HG03039 (cell line): ENCODE data around the gene NEURL1B.

Experiments
- ATAC-seq: cut with Tn5 transposase; IDR thresholded peaks from one replicate; pipeline ENCODE4 v1.9.1; 2021; ENCODE audit warnings: mild to moderate bottlenecking, moderate library complexity; ENCODE audit not compliant: unreplicated experiment

The NEURL1B gene

GRCh38 chr5:172712610-172713009, 71.5 kb downstream of the NEURL1B start:
- no peak for ATAC-seq

GRCh38 chr5:172713113-172713808, 72.2 kb downstream of the NEURL1B start:
- ATAC-seq, result no peak

- no peak for ATAC-seq
Measured at GRCh38 chr5:172713809-172714490, 72.9 kb downstream of the NEURL1B start.

- ATAC-seq, result peak; percentile 63
Measured at GRCh38 chr5:172714491-172715420, 73.7 kb downstream of the NEURL1B start.

- ATAC-seq, result no peak
Measured at GRCh38 chr5:172715421-172715780, 74.3 kb downstream of the NEURL1B start.

DNA sequence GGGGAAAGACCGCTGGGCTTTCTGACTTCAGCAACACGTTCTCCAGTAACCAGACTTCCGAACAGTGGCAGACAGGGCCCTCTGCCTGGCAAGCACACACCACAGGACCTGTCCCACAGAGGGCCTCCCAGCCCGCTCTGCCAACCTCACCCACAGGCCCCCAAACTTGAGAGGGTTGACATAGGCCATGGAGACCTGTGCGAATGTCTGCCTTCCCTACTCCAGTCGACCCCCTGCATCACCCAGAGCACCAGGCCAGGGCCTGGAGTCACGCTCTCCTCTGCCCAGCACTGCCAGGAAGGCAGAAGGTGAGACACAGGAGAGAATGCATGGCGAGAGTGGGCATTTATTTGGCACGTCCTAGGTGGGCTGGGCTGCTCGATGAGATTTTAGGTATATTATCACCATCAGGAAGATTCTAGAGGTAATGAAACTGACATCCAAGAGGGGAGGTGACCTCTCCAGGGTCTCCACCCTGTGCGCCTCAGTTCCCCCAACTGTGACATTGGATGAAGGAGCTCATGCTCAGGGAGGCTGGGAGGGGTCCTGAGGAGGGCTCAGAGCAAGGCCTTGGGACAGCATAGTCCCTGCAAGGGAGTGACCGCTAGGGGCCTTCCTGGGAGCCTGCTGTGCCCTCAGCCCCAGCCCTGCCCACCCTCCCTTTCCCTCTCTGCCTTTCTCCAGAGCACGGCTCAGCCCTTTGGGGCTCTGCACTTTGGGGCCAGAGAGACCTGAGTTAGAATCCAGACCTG, 75.0 kb downstream of the NEURL1B start:
- no peak for ATAC-seq

- no peak for ATAC-seq
Measured at GRCh38 chr5:172716796-172717313, 75.8 kb downstream of the NEURL1B start.

GRCh38 chr5:172717481-172718195, 76.6 kb downstream of the NEURL1B start:
- no peak for ATAC-seq

GRCh38 chr5:172718527-172719114, 77.6 kb downstream of the NEURL1B start:
- ATAC-seq, result no peak

DNA sequence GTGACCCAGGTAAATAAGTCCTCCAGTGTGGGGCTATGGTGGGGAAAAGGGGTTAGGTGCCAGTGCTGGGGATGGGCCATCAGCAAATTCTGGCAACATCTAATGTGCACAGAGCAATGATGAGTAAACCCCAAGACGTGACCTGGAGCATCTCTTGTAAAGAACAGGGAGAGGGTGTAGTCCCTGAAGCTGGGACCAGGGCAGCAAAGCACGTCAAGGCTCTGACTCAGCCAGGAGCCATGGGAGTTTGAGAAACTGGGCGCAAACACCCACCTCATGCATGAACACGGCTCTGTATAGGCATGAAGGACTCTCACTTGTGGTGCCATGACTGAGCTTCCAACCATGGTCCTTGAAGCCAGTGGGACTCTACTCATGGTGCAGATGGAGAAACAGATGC, 78.1 kb downstream of the NEURL1B start:
- no peak for ATAC-seq

- no peak for ATAC-seq
Measured at GRCh38 chr5:172720655-172721054, 79.6 kb downstream of the NEURL1B start.

DNA sequence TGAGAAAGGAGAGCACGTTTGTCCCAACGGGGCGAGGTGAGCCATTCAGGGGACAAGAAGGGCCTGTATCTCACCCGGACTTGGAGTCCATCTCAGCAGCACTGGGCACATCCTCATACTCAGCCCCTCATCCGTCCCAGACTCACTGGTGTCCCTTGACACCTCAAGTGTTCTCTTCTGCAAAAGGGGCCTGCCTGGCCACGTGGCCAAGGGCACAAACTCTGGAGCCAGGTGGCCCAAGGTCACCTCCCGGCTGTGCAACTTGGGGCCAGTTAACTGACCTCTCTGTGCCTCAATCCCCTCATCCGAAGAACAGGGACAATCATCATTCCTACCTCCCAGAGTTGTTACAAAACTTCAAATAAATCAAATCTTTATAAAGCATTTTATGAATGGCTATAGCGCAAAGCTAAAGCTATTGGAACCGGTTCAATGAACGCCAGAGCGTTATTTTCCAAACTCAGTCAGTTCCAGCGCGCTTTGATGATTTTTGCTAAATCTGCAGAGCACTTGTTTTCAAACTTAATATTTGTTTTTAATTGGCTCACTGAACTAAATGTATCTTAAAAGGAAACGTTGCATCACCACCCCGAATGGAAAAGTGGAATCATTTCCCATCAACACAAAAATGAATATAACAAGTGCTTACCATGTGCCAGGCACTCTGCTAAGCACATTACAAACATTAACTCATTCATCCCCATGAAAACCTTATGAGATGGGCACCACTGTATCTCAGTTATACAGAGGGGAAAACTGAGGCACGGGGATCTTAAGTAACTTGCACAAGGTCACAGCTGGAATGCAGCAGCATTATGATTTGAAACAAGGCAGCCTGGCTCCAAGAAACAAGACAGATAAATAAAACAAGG, 80.6 kb downstream of the NEURL1B start:
- ATAC-seq, result no peak

- no peak for ATAC-seq
Measured at GRCh38 chr5:172722327-172722815, 81.3 kb downstream of the NEURL1B start.

DNA sequence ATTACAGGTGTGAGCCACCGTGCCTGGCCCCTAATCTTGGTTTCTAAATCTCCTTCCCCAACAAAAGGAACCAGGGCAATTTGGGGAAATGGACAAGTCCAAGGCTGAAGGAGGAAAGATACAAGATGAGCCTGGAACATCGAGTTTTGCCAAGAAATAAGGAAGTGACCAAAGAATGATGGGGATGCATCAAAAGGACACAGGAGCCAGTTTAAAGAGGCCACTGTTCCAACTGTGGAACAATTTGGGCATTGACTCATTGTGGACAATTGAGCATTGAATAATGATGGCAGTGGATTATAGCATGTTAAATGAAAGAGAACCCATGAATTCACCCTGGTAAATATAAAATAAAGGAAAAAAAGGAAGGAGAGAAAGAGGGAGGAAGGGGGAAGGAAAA, 82.4 kb downstream of the NEURL1B start:
- no peak for ATAC-seq

DNA sequence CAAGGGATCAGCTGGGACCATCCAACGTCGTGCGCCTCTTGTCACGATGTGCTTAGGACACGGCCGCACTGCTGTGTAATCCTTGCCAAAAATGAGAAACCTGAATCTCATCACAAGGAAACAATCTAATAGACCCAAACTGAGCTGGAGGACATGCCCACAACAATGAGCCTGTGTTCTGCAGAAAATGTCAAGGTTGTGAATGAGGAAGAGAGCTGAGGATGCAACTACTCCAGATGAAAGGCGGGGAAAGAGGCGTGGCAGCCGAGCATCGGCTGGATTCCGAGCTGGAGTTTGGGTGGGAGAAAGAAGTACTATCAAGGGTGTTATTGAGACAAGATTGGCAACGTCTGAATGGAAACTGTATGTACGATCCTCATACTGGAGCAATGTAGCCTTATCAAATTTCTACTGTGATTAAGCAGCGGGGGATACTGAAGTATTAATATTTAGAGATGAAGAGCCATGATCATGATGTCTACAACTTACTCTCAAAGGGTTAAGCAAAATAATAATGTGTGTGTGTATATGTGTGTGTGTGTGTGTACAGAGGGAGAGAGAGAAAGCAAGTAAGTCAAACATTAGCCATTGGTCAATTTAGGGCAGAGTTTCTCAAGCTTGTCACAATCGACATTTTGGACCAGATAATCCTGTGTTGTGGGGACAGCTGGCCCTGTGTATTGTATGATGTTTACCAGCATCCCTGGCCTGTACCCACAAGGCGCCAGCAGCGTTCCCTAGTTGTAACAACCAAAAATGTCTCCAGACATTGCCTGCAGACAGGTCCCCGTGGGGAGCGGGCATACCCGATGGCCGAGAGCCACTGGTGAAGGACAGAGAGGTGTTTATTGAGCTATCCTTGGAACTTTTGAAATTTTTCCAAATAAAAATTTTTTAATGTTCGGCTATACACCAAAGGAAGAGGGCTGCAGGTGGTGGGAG, 83.5 kb downstream of the NEURL1B start:
- ATAC-seq, result no peak

DNA sequence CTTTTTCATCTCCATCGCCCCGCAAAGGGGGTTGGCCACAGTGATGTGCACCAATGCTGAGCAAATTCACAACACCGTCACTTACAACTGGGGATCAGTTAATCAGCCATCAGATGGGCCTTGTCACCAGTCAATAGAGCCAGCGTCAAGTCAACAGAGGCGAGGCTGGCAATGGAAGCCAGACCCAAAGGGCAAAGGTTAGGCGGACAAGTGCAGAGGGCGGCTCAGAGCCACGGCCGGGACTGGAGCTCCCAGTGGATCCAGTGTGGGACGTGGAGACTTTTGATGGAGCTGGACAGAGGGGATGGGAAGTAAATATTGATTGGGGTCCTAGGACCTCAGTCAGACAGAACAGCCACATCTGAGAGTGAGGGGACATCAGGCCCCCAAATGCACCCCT, 84.2 kb downstream of the NEURL1B start:
- ATAC-seq, result no peak

DNA sequence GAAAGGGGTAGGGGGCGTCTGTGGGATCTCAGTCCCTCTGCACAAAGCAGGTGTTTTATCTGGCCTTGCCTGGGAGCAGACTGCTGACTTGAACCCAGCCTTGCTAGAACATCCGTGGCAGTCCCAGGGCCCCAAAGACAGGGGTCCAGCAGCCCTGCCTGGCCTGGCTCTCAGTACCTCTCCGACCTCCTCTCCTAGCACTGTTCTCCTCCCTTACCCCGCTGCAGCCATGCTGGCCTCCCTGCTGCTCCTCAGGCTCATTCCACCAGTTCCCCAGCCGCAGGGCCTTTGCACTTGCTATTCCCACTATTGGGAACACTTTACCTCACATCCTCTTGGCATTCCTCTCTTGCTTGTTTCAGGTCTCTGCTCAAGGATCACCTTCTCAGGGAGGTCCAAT, 84.7 kb downstream of the NEURL1B start:
- ATAC-seq, result no peak
